B cell (primary cell): ENCODE measurements around the gene NBAS. TPM values are rescaled to one million over a fixed set of nuclear protein-coding genes. Genes with fewer than 3 reads are reported as not detected.

Experiments used
- ATAC-seq: fragments of 200-7000 bp; cut with Tn5 transposase; one replicate; pipeline ENCODE4 v1.10.0; 2021; ENCODE audit warnings: low read depth, mild to moderate bottlenecking, moderate number of reproducible peaks, moderate library complexity
- CTCF ChIA-PET: fragments of 350-600 bp; sonication (Branson Sonifier 250); formaldehyde crosslinking; loops from one replicate; lab custom pipeline; 2021; ENCODE audit warnings: antibody characterized with exemption, inconsistent platforms; lab: Charles Lee
- POLR2A ChIA-PET: fragments of 350-600 bp; sonication (Branson Sonifier 250); formaldehyde crosslinking; loops from one replicate; lab custom pipeline; 2021; ENCODE audit warnings: antibody characterized with exemption; lab: Charles Lee
- DNase-seq: peaks from one replicate; pipeline ENCODE4 v3.0.0; 2013
- H2AFZ ChIP-seq: 2 replicates; pipeline ENCODE4 v1.6.1; 2012; ENCODE audit warnings: mild to moderate bottlenecking, low read depth, low read length; ENCODE audit not compliant: insufficient read depth, poor library complexity, severe bottlenecking
- H3K27ac ChIP-seq, 2 donors: 1 replicate in 1 of 2; 2 replicates in 1 of 2; pipeline ENCODE4 v1.5.1; 2012 to 2013; ENCODE audit warnings: low read length in 2 of 2, mild to moderate bottlenecking in 2 of 2, moderate library complexity in 1 of 2
- H3K27me3 ChIP-seq, 4 experiments: fragments of 200-600 bp in 1 of 4; sonication (generic) in 1 of 4; replicated peaks in 1 of 4; 1 replicate in 2 of 4; 2 replicates in 2 of 4; pipeline versions ENCODE4 v1.6.1 to v1.7.0; 2013 to 2016; ENCODE audit warnings: low read length in 3 of 4, mild to moderate bottlenecking in 2 of 4, mixed read lengths in 1 of 4, moderate library complexity in 1 of 4; ENCODE audit not compliant: insufficient read depth in 4 of 4, control insufficient read depth in 3 of 4; ENCODE audit errors: control extremely low read depth in 1 of 4
- H3K36me3 ChIP-seq, 2 experiments: replicated peaks in 1 of 2; 1 replicate in 1 of 2; 2 replicates in 1 of 2; pipeline versions ENCODE4 v1.6.1 to v1.7.1; 2013; ENCODE audit warnings: low read length in 1 of 2; ENCODE audit not compliant: insufficient read depth in 2 of 2, control insufficient read depth in 1 of 2; ENCODE audit errors: control extremely low read depth in 1 of 2, extremely low read depth in 1 of 2
- H3K4me1 ChIP-seq, 2 donors: fragments of 200-600 bp in 1 of 2; sonication (generic) in 1 of 2; 1 replicate in 1 of 2; 2 replicates in 1 of 2; pipeline versions ENCODE4 v1.5.1 to v1.6.1; 2013 to 2017; ENCODE audit warnings: low read length in 2 of 2; ENCODE audit not compliant: control insufficient read depth in 2 of 2, insufficient read depth in 2 of 2
- H3K4me2 ChIP-seq: replicated peaks from 2 replicates; pipeline ENCODE3; 2012; ENCODE audit warnings: mild to moderate bottlenecking, low read depth, low read length; ENCODE audit not compliant: poor library complexity, severe bottlenecking
- H3K4me3 ChIP-seq, 5 experiments: fragments of 200-600 bp in 1 of 5; sonication (generic) in 1 of 5; 1 replicate in 3 of 5; 2 replicates in 2 of 5; pipeline versions ENCODE4 v1.5.1 to v1.7.0; 2011 to 2016; ENCODE audit warnings: low read length in 4 of 5, mild to moderate bottlenecking in 4 of 5, low read depth in 2 of 5, control low read depth in 1 of 5, moderate library complexity in 1 of 5; ENCODE audit not compliant: insufficient read depth in 1 of 5; ENCODE audit errors: control extremely low read depth in 1 of 5, extremely low read depth in 1 of 5
- H3K79me2 ChIP-seq: fragments of 200-600 bp; sonication (generic); one replicate; pipeline ENCODE4 v1.6.0; 2016; ENCODE audit warnings: low read length; ENCODE audit not compliant: control insufficient read depth, insufficient read depth
- H3K9ac ChIP-seq: fragments of 200-600 bp; sonication (generic); 2 replicates; pipeline ENCODE4 v1.6.1; 2017; ENCODE audit warnings: mild to moderate bottlenecking, low read length, moderate library complexity
- H3K9me3 ChIP-seq, 3 donors: one replicate each; pipeline versions ENCODE4 v1.6.1 to v1.7.1; 2013; ENCODE audit warnings: low read length in 2 of 3; ENCODE audit not compliant: control insufficient read depth in 2 of 3, insufficient read depth in 1 of 3; ENCODE audit errors: control extremely low read depth in 1 of 3
- H4K20me1 ChIP-seq: 2 replicates; pipeline ENCODE4 v1.6.0; 2012; ENCODE audit warnings: mild to moderate bottlenecking, low read length; ENCODE audit not compliant: insufficient read depth, control insufficient read depth, poor library complexity, severe bottlenecking
- H3K27ac Mint-ChIP-seq: one replicate; pipeline ENCODE4 v1.8.0; 2021; ENCODE audit warnings: mixed read lengths
- H3K27me3 Mint-ChIP-seq: one replicate; pipeline ENCODE4 v1.8.0; 2021; ENCODE audit warnings: mixed read lengths
- H3K4me1 Mint-ChIP-seq: one replicate; pipeline ENCODE4 v1.8.0; 2021; ENCODE audit warnings: mixed read lengths
- H3K4me3 Mint-ChIP-seq: one replicate; pipeline ENCODE4 v1.8.0; 2021; ENCODE audit warnings: mixed read lengths
- H3K9me3 Mint-ChIP-seq: one replicate; pipeline ENCODE4 v1.8.0; 2022; ENCODE audit warnings: mixed read lengths; ENCODE audit not compliant: insufficient read depth
- EZH2 ChIP-seq: IDR thresholded peaks from 2 replicates; pipeline ENCODE4 v1.6.1; 2012; ENCODE audit warnings: borderline replicate concordance, low read depth, mild to moderate bottlenecking, moderate library complexity, low read length; ENCODE audit not compliant: insufficient read depth, poor library complexity, severe bottlenecking
- WGBS: methylation state at CpG from one replicate; pipeline ENCODE4 v1.1.5; 2013; ENCODE audit warnings: missing lambda C conversion rate; ENCODE audit not compliant: insufficient coverage; 5-methylcytosine and 5-hydroxymethylcytosine counted together
- intact Hi-C: fragments of 100-400 bp; cut with micrococcal nuclease; formaldehyde crosslinking; loops from one replicate; pipeline ENCODE4 v1.10.0; 2022
- polyA plus RNA-seq: library from polyadenylated mRNA; depleted of rRNA; stranded (reverse); fragments of >200 nt; gene quantifications from 2 replicates; pipeline ENCODE4 v1.2.3, GENCODE V29; 2012
- total RNA-seq, 2 donors: library from RNA; stranded (reverse); fragments of 120-200 nt in 1 of 2; gene quantifications; 1 replicate in 1 of 2; 2 replicates in 1 of 2; pipeline versions ENCODE4 v1.2.3 to v1.2.4, GENCODE V29; 2013 to 2022
- TF ChIP-seq, protein P1 (sequence below): fragments of 200-600 bp; IDR thresholded peaks from one replicate; pipeline ENCODE4 v1.8.0; 2022; ENCODE audit warnings: antibody characterized with exemption, mild to moderate bottlenecking

The NBAS gene
- total and polyA plus RNA-seq, 2 donors (not counting 1 experiment from before 2014, with no cell fraction given): 10.6 to 37.3 TPM

DNA sequence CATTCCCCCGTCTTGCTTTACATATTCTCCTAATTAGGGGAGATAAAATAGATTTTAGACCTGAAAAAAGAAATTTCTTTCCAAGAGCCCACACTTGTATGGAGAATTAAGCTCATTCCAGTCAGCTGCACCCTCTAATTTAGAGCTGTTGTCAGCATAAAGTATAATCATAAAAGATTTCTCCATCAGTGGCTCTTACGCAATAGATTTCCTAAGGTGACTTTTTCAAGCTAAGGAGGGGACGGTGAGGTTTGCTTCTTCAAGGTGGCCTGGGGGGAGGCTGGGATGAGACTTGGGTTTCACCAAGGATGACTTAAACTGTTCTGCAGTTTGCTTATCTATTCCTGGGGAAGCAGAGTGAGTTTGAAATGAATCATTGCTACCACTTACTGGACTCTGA is 426.2 kb downstream of the NBAS start:
- Histone ChIP-seq H3K79me2 (no peaks in the 10 kb centered on the region), H4K20me1 (no peaks in the 10 kb centered on the region), H3K4me2 (no peak overlapping the region), H3K9me3 (peaks cover 0 to 5% (median 0%) of the 10 kb centered on the region in 3 donors), H3K9ac (no peak overlapping the region), H3K27ac (no peak overlapping the region), H3K27me3 (no peaks in the 10 kb centered on the region), H3K4me3 (no peak overlapping the region), H2AFZ (no peak overlapping the region), H3K4me1 (no peaks in the 10 kb centered on the region), H3K36me3 (no peaks in the 10 kb centered on the region)
- intact Hi-C loops: no loop called here
- Mint-ChIP-seq H3K27ac (no peak overlapping the region), H3K4me1 (no peaks in the 10 kb centered on the region), H3K4me3 (no peak overlapping the region), H3K27me3 (peaks cover 6% of the 10 kb centered on the region), H3K9me3 (peaks cover 3% of the 10 kb centered on the region)
- DNase-seq (no peak), ATAC-seq (no peak)
- POLR2A ChIA-PET: no interaction called here
- TF ChIP-seq EZH2: no peak
- TF ChIP-seq, protein P1, sequence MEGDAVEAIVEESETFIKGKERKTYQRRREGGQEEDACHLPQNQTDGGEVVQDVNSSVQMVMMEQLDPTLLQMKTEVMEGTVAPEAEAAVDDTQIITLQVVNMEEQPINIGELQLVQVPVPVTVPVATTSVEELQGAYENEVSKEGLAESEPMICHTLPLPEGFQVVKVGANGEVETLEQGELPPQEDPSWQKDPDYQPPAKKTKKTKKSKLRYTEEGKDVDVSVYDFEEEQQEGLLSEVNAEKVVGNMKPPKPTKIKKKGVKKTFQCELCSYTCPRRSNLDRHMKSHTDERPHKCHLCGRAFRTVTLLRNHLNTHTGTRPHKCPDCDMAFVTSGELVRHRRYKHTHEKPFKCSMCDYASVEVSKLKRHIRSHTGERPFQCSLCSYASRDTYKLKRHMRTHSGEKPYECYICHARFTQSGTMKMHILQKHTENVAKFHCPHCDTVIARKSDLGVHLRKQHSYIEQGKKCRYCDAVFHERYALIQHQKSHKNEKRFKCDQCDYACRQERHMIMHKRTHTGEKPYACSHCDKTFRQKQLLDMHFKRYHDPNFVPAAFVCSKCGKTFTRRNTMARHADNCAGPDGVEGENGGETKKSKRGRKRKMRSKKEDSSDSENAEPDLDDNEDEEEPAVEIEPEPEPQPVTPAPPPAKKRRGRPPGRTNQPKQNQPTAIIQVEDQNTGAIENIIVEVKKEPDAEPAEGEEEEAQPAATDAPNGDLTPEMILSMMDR: no peak
- WGBS: 100% methylated on average over 1 of the region's 3 CpGs
- CTCF ChIA-PET: no interaction called here

DNA sequence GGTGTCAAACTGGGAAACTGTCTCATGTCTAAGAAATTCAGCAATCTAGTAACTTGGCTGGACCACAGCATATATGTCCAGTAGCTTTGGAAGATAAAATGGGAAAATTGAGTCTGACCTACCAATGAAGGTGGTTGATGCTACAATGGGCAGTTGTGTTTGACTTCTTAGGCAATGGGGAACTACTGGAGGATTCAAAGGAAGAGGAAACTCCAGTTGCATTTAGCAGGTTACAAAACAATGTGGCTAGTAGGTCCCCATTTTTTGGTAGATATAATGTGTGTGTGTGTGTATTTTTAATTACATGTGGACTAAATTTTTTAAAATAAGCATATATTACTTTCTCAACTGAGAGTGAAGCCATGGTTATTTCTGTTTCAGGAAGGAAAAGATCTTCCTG is 427.7 kb downstream of the NBAS start:
- Mint-ChIP-seq H3K27me3 (peaks cover 6% of the 10 kb centered on the region), H3K9me3 (no peaks in the 10 kb centered on the region), H3K27ac (no peak overlapping the region), H3K4me1 (no peaks in the 10 kb centered on the region), H3K4me3 (no peak overlapping the region)
- intact Hi-C loops: no loop called here
- Histone ChIP-seq H4K20me1 (no peaks in the 10 kb centered on the region), H3K36me3 (no peaks in the 10 kb centered on the region), H3K4me1 (no peaks in the 10 kb centered on the region), H3K4me2 (no peak overlapping the region), H3K27ac (no peak overlapping the region), H3K4me3 (no peak overlapping the region), H3K9ac (no peak overlapping the region), H2AFZ (no peak overlapping the region), H3K79me2 (no peaks in the 10 kb centered on the region), H3K9me3 (peaks cover 0 to 5% (median 0%) of the 10 kb centered on the region in 3 donors), H3K27me3 (no peaks in the 10 kb centered on the region)
- POLR2A ChIA-PET: no interaction called here
- ATAC-seq: no peak
- TF ChIP-seq EZH2: no peak
- TF ChIP-seq, protein P1: no peak
- DNase-seq: no peak
- CTCF ChIA-PET: no interaction called here
